Testis (tissue), 2 donors: ENCODE data around the gene AKAP12.

Source experiments
- POLR2A ChIP-seq: fragments of 450-650 bp; IDR thresholded peaks from one replicate; pipeline ENCODE4 v1.6.1; 2017; ENCODE audit warnings: antibody characterized with exemption, mild to moderate bottlenecking, moderate library complexity
- TF ChIP-seq, protein P1 (sequence below), 3 experiments: fragments of 450-650 bp in 2 of 3; fragments of 200-600 bp in 1 of 3; sonication (generic) in 1 of 3; IDR thresholded peaks; one replicate each; pipeline ENCODE4 v1.5.1; 2016 to 2019; ENCODE audit warnings: antibody characterized with exemption in 3 of 3, mild to moderate bottlenecking in 2 of 3, moderate library complexity in 1 of 3

DNA sequence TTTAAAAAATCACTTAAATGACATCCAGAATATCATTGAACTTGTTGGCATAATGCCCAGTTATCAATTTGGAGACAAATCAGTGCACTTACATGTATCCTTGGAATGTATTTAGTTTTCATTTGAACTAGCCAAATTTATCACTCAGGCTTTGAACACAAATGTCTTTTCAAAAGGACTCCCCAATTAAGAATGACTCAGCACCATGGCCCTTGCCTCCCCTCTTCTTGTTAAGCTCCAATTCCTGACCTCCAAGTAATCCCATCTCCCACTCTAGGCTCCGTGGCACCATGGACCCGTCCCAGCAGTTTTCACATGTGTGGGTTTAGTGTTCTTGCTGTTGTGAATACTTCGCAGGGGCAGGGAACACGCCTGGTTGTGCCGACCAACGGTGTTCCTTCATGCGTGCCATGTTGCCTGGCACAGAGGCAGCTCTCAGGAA lies 2.7 kb downstream of the AKAP12 start:
- TF ChIP-seq, protein P1, sequence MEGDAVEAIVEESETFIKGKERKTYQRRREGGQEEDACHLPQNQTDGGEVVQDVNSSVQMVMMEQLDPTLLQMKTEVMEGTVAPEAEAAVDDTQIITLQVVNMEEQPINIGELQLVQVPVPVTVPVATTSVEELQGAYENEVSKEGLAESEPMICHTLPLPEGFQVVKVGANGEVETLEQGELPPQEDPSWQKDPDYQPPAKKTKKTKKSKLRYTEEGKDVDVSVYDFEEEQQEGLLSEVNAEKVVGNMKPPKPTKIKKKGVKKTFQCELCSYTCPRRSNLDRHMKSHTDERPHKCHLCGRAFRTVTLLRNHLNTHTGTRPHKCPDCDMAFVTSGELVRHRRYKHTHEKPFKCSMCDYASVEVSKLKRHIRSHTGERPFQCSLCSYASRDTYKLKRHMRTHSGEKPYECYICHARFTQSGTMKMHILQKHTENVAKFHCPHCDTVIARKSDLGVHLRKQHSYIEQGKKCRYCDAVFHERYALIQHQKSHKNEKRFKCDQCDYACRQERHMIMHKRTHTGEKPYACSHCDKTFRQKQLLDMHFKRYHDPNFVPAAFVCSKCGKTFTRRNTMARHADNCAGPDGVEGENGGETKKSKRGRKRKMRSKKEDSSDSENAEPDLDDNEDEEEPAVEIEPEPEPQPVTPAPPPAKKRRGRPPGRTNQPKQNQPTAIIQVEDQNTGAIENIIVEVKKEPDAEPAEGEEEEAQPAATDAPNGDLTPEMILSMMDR (IDR thresholded peaks at IDR 0.05), result no peak
- TF ChIP-seq POLR2A, result no peak
